BE2C (cell line): Measurements from ENCODE around the gene NR2E1.

Experiments used
- DNase-seq: peaks from one replicate; pipeline ENCODE4 v3.0.0-alpha.2; 2020
- H3K27me3 ChIP-seq: fragments of 250-450 bp; sonication (Bioruptor Pico); 2 replicates; pipeline ENCODE4 v1.5.1; 2020; ENCODE audit warnings: mild to moderate bottlenecking
- H3K36me3 ChIP-seq: fragments of 250-450 bp; sonication (Bioruptor Pico); 2 replicates; pipeline ENCODE4 v1.5.1; 2020; ENCODE audit warnings: mild to moderate bottlenecking
- H3K4me1 ChIP-seq: fragments of 250-450 bp; sonication (Bioruptor Pico); 2 replicates; pipeline ENCODE4 v1.5.1; 2020
- H3K4me3 ChIP-seq: 2 replicates; pipeline ENCODE4 v1.5.1; 2011; ENCODE audit warnings: low read depth, low read length
- H3K9me3 ChIP-seq: fragments of 250-450 bp; sonication (Bioruptor Pico); 2 replicates; pipeline ENCODE4 v1.5.1; 2020
- TF ChIP-seq, protein P1 (sequence below): IDR thresholded peaks from 2 replicates; pipeline ENCODE4 v1.5.1; 2012; ENCODE audit warnings: mild to moderate bottlenecking, low read depth, low read length

NR2E1 gene

GRCh38 chr6:108198761-108199498, 33.1 kb downstream of the NR2E1 start:
- Histone ChIP-seq H3K36me3 (no peaks in the 10 kb centered on the region), H3K9me3 (no peaks in the 10 kb centered on the region), H3K4me1 (peaks cover 5% of the 10 kb centered on the region), H3K4me3 (no peak overlapping the region), H3K27me3 (no peaks in the 10 kb centered on the region)
- TF ChIP-seq, protein P1, sequence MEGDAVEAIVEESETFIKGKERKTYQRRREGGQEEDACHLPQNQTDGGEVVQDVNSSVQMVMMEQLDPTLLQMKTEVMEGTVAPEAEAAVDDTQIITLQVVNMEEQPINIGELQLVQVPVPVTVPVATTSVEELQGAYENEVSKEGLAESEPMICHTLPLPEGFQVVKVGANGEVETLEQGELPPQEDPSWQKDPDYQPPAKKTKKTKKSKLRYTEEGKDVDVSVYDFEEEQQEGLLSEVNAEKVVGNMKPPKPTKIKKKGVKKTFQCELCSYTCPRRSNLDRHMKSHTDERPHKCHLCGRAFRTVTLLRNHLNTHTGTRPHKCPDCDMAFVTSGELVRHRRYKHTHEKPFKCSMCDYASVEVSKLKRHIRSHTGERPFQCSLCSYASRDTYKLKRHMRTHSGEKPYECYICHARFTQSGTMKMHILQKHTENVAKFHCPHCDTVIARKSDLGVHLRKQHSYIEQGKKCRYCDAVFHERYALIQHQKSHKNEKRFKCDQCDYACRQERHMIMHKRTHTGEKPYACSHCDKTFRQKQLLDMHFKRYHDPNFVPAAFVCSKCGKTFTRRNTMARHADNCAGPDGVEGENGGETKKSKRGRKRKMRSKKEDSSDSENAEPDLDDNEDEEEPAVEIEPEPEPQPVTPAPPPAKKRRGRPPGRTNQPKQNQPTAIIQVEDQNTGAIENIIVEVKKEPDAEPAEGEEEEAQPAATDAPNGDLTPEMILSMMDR = no peak
- no peak for DNase-seq

DNA sequence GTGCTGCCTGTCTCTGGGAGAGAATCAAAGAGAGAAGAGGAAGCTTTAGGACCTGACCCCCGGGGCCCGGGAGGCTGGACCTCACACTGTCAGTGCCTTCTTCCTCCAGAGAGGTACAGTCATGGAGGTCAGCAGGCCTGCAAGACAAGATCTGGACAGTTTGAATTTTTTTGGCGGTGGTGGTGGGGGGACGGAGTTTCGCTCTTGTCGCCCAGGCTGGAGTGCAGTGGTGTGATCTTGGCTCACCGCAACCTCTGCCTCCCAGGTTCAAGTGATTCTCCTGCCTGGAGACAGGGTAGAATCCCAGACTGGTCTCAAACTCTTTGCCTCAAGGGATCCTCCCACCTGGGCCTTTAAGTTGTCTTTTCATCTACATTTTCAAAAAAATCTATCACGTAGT, 34.4 kb downstream of the NR2E1 start:
- TF ChIP-seq, protein P1 = no peak
- Histone ChIP-seq H3K27me3 (no peaks in the 10 kb centered on the region), H3K4me3 (no peak overlapping the region), H3K9me3 (no peaks in the 10 kb centered on the region), H3K4me1 (no peaks in the 10 kb centered on the region), H3K36me3 (no peaks in the 10 kb centered on the region)
- no peak for DNase-seq

GRCh38 chr6:108200631-108201030, 34.8 kb downstream of the NR2E1 start:
- H3K4me1 ChIP-seq = no peaks in the 10 kb centered on the region
- TF ChIP-seq, protein P1 = no peak
- no peak for DNase-seq
- no peak overlapping the region for H3K4me3 ChIP-seq
- H3K27me3 ChIP-seq = no peaks in the 10 kb centered on the region
- no peaks in the 10 kb centered on the region for H3K36me3 ChIP-seq
- H3K9me3 ChIP-seq = no peaks in the 10 kb centered on the region

- no peaks in the 10 kb centered on the region for H3K36me3 ChIP-seq
Measured at GRCh38 chr6:108203189-108204112, 37.6 kb downstream of the NR2E1 start.

GRCh38 chr6:108207013-108207412, 41.2 kb downstream of the NR2E1 start:
- Histone ChIP-seq H3K4me3 (no peak overlapping the region), H3K4me1 (no peaks in the 10 kb centered on the region), H3K36me3 (peaks cover 12% of the 10 kb centered on the region), H3K9me3 (no peaks in the 10 kb centered on the region), H3K27me3 (no peaks in the 10 kb centered on the region)
- DNase-seq = no peak
- TF ChIP-seq, protein P1 = no peak

More at GRCh38 chr6:108203189-108204112, 37.6 kb downstream of the NR2E1 start:
- no peak overlapping the region for H3K4me3 ChIP-seq
- no peaks in the 10 kb centered on the region for H3K4me1 ChIP-seq
- no peaks in the 10 kb centered on the region for H3K9me3 ChIP-seq
- TF ChIP-seq, protein P1 = no peak
- H3K27me3 ChIP-seq = no peaks in the 10 kb centered on the region
- no peak for DNase-seq

- Histone ChIP-seq H3K27me3 (no peaks in the 10 kb centered on the region), H3K4me3 (no peak overlapping the region), H3K4me1 (no peaks in the 10 kb centered on the region), H3K36me3 (peaks cover 21% of the 10 kb centered on the region), H3K9me3 (no peaks in the 10 kb centered on the region)
- DNase-seq = no peak
- TF ChIP-seq, protein P1 = no peak
Measured at GRCh38 chr6:108209738-108210137, 43.9 kb downstream of the NR2E1 start.
